Panc1 (cell line): ENCODE data around the gene NPM3. TPM values are rescaled to one million over a fixed set of nuclear protein-coding genes. Genes with fewer than 3 reads are reported as not detected.

ENCODE experiments used
- ATAC-seq: fragments of 200-7000 bp; cut with Tn5 transposase; 2 replicates; pipeline ENCODE4 v1.9.1; 2020; ENCODE audit warnings: mild to moderate bottlenecking, moderate library complexity
- BruUV-seq: library from RNA; stranded (reverse); fragments of 400-500 nt; replicated peaks from 2 replicates; lab custom pipeline; 2021; lab: Mats Ljungman, UMichigan
- CTCF ChIA-PET: fragments of 300-600 bp; sonication (Branson Sonifier 250); formaldehyde crosslinking; loops from one replicate; lab custom pipeline; 2022; ENCODE audit warnings: antibody characterized with exemption; lab: Charles Lee
- POLR2A ChIA-PET: fragments of 300-600 bp; sonication (Branson Sonifier 250); formaldehyde crosslinking; loops from one replicate; lab custom pipeline; 2022; ENCODE audit warnings: antibody characterized with exemption; lab: Charles Lee
- DNase-seq: peaks from one replicate; pipeline ENCODE4 v3.0.0-alpha.2; 2010; ENCODE audit warnings: low read depth, low spot score
- H3K27ac ChIP-seq: 2 replicates; pipeline ENCODE4 v1.5.1; 2011; ENCODE audit warnings: mild to moderate bottlenecking, low read length, inconsistent platforms
- H3K27me3 ChIP-seq: fragments of 200-500 bp; sonication (Bioruptor generic); 2 replicates; pipeline ENCODE4 v1.6.0; 2014; ENCODE audit warnings: low read length, inconsistent platforms; ENCODE audit not compliant: control insufficient read depth, insufficient read depth
- H3K36me3 ChIP-seq: fragments of 200-500 bp; sonication (Bioruptor generic); 2 replicates; pipeline ENCODE4 v1.5.1; 2014; ENCODE audit warnings: inconsistent platforms, mild to moderate bottlenecking, low read length, moderate library complexity; ENCODE audit not compliant: control insufficient read depth, insufficient read depth
- H3K4me1 ChIP-seq: 2 replicates; pipeline ENCODE4 v1.5.1; 2011; ENCODE audit warnings: inconsistent platforms, mild to moderate bottlenecking, low read length, moderate library complexity; ENCODE audit not compliant: control insufficient read depth, insufficient read depth
- H3K4me3 ChIP-seq, 2 experiments: 2 replicates each; pipeline ENCODE4 v1.5.1; 2011 to 2012; ENCODE audit warnings: low read depth in 2 of 2, low read length in 2 of 2, mild to moderate bottlenecking in 2 of 2, inconsistent platforms in 1 of 2, moderate library complexity in 1 of 2
- H3K9me3 ChIP-seq: fragments of 200-500 bp; sonication (Bioruptor generic); 2 replicates; pipeline ENCODE4 v1.5.1; 2014; ENCODE audit warnings: low read depth, mild to moderate bottlenecking, inconsistent platforms, low read length, moderate library complexity; ENCODE audit not compliant: control insufficient read depth, insufficient read depth
- POLR2AphosphoS5 ChIP-seq: IDR thresholded peaks from 2 replicates; pipeline ENCODE4 v1.6.1; 2012; ENCODE audit warnings: mild to moderate bottlenecking, low read depth, low read length, moderate library complexity
- SIN3A ChIP-seq: IDR thresholded peaks from 2 replicates; pipeline ENCODE4 v1.6.1; 2012; ENCODE audit warnings: low read depth, mild to moderate bottlenecking, low read length, moderate library complexity, borderline replicate concordance; ENCODE audit not compliant: insufficient read depth
- TCF7L2 ChIP-seq: IDR thresholded peaks from 2 replicates; pipeline ENCODE4 v1.6.1; 2011; ENCODE audit warnings: mild to moderate bottlenecking, low read depth, low read length, inconsistent platforms
- in situ Hi-C: cut with HindIII; loops from 2 replicates; pipeline ENCODE4 v1.10.0; 2016; ENCODE audit warnings: low sequenced_read_pairs, low pct_unique_long_range_greater_than_20kb
- intact Hi-C: fragments of 100-400 bp; cut with micrococcal nuclease; formaldehyde crosslinking; loops from one replicate; pipeline ENCODE4 v1.10.0; 2022; ENCODE audit not compliant: unreplicated experiment
- total RNA-seq: library from RNA; stranded (reverse); gene quantifications from one replicate; pipeline ENCODE4 v1.2.1, GENCODE V29; 2021; ENCODE audit not compliant: unreplicated experiment
- TF ChIP-seq, protein P1 (sequence below): fragments of 450-650 bp; IDR thresholded peaks from 2 replicates; pipeline ENCODE4 v1.5.1; 2017; ENCODE audit warnings: mild to moderate bottlenecking
- TF ChIP-seq, protein P2 (sequence below), 2 experiments: IDR thresholded peaks; 2 replicates each; pipeline ENCODE4 v1.6.1; 2011 to 2012; ENCODE audit warnings: low read depth in 2 of 2, control low read depth in 1 of 2, low read length in 1 of 2, mild to moderate bottlenecking in 1 of 2, moderate library complexity in 1 of 2; ENCODE audit not compliant: insufficient read depth in 1 of 2

NPM3 gene
- total RNA-seq, 1 experiment from 2014 or later, result 109 TPM

DNA sequence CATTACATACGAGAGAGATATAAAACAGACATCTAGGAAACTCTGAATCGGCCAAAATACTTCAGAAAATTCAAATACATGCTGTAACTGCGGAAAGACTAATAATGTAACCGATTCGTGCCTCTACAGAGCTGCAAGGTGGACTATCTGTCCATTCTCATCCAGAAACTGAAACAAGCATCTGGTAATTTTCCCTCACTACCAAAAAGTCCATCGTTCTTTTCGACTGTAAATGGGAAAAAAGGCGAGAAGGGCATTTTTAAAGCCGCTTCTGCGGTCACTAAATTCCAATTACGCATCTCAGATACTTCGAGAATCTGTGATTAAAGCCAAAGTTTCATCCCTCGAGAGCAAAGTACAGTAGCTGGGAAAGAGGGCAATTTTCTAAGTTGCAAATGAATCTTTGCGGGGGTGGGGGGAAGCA, 33.7 kb upstream of the NPM3 start:
- Histone ChIP-seq H3K36me3 (peaks cover 26% of the 10 kb centered on the region), H3K9me3 (no peaks in the 10 kb centered on the region), H3K4me3 (peak overlapping the region; percentile 84 to 98), H3K27me3 (no peaks in the 10 kb centered on the region), H3K4me1 (peaks cover 15% of the 10 kb centered on the region), H3K27ac (peak overlapping the region; percentile 88)
- DNase-seq (no peak), ATAC-seq (no peak)
- intact Hi-C loops (no loop called here), in situ Hi-C loops (no loop called here)
- TF ChIP-seq POLR2AphosphoS5 (no peak), SIN3A (no peak)
- TF ChIP-seq, protein P1, sequence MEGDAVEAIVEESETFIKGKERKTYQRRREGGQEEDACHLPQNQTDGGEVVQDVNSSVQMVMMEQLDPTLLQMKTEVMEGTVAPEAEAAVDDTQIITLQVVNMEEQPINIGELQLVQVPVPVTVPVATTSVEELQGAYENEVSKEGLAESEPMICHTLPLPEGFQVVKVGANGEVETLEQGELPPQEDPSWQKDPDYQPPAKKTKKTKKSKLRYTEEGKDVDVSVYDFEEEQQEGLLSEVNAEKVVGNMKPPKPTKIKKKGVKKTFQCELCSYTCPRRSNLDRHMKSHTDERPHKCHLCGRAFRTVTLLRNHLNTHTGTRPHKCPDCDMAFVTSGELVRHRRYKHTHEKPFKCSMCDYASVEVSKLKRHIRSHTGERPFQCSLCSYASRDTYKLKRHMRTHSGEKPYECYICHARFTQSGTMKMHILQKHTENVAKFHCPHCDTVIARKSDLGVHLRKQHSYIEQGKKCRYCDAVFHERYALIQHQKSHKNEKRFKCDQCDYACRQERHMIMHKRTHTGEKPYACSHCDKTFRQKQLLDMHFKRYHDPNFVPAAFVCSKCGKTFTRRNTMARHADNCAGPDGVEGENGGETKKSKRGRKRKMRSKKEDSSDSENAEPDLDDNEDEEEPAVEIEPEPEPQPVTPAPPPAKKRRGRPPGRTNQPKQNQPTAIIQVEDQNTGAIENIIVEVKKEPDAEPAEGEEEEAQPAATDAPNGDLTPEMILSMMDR, result no peak
- TSS peak; percentile 50 for BruUV-seq
- ChIA-PET CTCF (interaction anchor here (0.6 kb wide), 1 partner anchor 14 kb away, joined by 5 read pairs; no protein-coding TSS in a partner anchor), POLR2A (interaction anchor here (0.7 kb wide), 1 partner anchor 726 kb away, joined by 11 read pairs; no protein-coding TSS in a partner anchor)

GRCh38 chr10:101816376-101816775, 33.1 kb upstream of the NPM3 start:
- BruUV-seq, result no TSS peak
- DNase-seq (no peak), ATAC-seq (no peak)
- intact Hi-C loops, result no loop called here
- in situ Hi-C loops, result no loop called here
- peak overlapping the region; percentile 84 to 98 for H3K4me3 ChIP-seq
- TF ChIP-seq POLR2AphosphoS5 (peak; percentile 3; the same call in 1 of the 2 replicates), SIN3A (no peak), TCF7L2 (no peak)
- TF ChIP-seq, protein P2, sequence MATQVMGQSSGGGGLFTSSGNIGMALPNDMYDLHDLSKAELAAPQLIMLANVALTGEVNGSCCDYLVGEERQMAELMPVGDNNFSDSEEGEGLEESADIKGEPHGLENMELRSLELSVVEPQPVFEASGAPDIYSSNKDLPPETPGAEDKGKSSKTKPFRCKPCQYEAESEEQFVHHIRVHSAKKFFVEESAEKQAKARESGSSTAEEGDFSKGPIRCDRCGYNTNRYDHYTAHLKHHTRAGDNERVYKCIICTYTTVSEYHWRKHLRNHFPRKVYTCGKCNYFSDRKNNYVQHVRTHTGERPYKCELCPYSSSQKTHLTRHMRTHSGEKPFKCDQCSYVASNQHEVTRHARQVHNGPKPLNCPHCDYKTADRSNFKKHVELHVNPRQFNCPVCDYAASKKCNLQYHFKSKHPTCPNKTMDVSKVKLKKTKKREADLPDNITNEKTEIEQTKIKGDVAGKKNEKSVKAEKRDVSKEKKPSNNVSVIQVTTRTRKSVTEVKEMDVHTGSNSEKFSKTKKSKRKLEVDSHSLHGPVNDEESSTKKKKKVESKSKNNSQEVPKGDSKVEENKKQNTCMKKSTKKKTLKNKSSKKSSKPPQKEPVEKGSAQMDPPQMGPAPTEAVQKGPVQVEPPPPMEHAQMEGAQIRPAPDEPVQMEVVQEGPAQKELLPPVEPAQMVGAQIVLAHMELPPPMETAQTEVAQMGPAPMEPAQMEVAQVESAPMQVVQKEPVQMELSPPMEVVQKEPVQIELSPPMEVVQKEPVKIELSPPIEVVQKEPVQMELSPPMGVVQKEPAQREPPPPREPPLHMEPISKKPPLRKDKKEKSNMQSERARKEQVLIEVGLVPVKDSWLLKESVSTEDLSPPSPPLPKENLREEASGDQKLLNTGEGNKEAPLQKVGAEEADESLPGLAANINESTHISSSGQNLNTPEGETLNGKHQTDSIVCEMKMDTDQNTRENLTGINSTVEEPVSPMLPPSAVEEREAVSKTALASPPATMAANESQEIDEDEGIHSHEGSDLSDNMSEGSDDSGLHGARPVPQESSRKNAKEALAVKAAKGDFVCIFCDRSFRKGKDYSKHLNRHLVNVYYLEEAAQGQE (IDR thresholded peaks at IDR 0.05; ENCODE audit: insufficient read depth in 1 of 2, low read depth in 2 of 2, low read length in 1 of 2), result no peak
- TF ChIP-seq, protein P1, result no peak
- no peaks in the 10 kb centered on the region for H3K27me3 ChIP-seq
- no peaks in the 10 kb centered on the region for H3K9me3 ChIP-seq
- POLR2A ChIA-PET, result no interaction called here
- H3K36me3 ChIP-seq, result peaks cover 30% of the 10 kb centered on the region
- CTCF ChIA-PET, result interaction anchor here (0.6 kb wide), 1 partner anchor 13 kb away, joined by 5 read pairs; no protein-coding TSS in a partner anchor
- H3K27ac ChIP-seq, result peak overlapping the region; percentile 88
- peaks cover 15% of the 10 kb centered on the region for H3K4me1 ChIP-seq
